ENCODE results near the gene ANKZF1.
A peak's percentile ranks its signal among the peaks of the same experiment; 100 is the strongest.

The ANKZF1 gene

GRCh38 chr2:219272995-219273394, 43.4 kb downstream of the ANKZF1 start:
- Mint-ChIP-seq H3K27me3 (no peaks in the 10 kb centered on the region), H3K4me1 (peaks cover 26% of the 10 kb centered on the region), H3K36me3 (ENCODE audit: low read depth) (no peaks in the 10 kb centered on the region)

GRCh38 chr2:219273937-219274336, 44.3 kb downstream of the ANKZF1 start:
- Mint-ChIP-seq H3K27ac (no peak overlapping the region), H3K9me3 (no peaks in the 10 kb centered on the region), H3K27me3 (no peaks in the 10 kb centered on the region), H3K4me1 (peaks cover 36% of the 10 kb centered on the region), H3K4me3 (no peak overlapping the region), H3K36me3 (ENCODE audit: low read depth) (no peaks in the 10 kb centered on the region)
- ATAC-seq (no peak), DNase-seq (no peak)

More at GRCh38 chr2:219272995-219273394, 43.4 kb downstream of the ANKZF1 start:
- ATAC-seq (peak; percentile 64), DNase-seq (no peak)
- H3K4me3 Mint-ChIP-seq, result no peak overlapping the region
- no peak overlapping the region for H3K27ac Mint-ChIP-seq
- H3K9me3 Mint-ChIP-seq, result no peaks in the 10 kb centered on the region

GRCh38 chr2:219274361-219274921, 44.8 kb downstream of the ANKZF1 start:
- Mint-ChIP-seq H3K27ac (no peak overlapping the region), H3K36me3 (ENCODE audit: low read depth) (no peaks in the 10 kb centered on the region), H3K4me3 (no peak overlapping the region), H3K9me3 (no peaks in the 10 kb centered on the region), H3K27me3 (no peaks in the 10 kb centered on the region), H3K4me1 (peaks cover 36% of the 10 kb centered on the region)
- ATAC-seq (no peak), DNase-seq (no peak)

- Mint-ChIP-seq H3K4me3 (peak overlapping the region; percentile 79), H3K9me3 (no peaks in the 10 kb centered on the region)
Observed at GRCh38 chr2:219277703-219278654, 48.4 kb downstream of the ANKZF1 start.

GRCh38 chr2:219278655-219279150, 49.1 kb downstream of the ANKZF1 start:
- no peaks in the 10 kb centered on the region for H3K27me3 Mint-ChIP-seq
- ATAC-seq, result no peak
- peak overlapping the region; percentile 86 for H3K27ac Mint-ChIP-seq
- H3K4me3 Mint-ChIP-seq, result peak overlapping the region; percentile 79
- peaks cover 12% of the 10 kb centered on the region for H3K36me3 Mint-ChIP-seq (ENCODE audit: low read depth)
- no peak for DNase-seq
- peaks cover 50% of the 10 kb centered on the region for H3K4me1 Mint-ChIP-seq
- no peaks in the 10 kb centered on the region for H3K9me3 Mint-ChIP-seq

More at GRCh38 chr2:219277703-219278654, 48.4 kb downstream of the ANKZF1 start:
- Mint-ChIP-seq H3K27ac (peak overlapping the region; percentile 86), H3K27me3 (no peaks in the 10 kb centered on the region), H3K4me1 (peaks cover 56% of the 10 kb centered on the region), H3K36me3 (ENCODE audit: low read depth) (peaks cover 11% of the 10 kb centered on the region)
- DNase-seq, result peak; percentile 82
- no peak for ATAC-seq

- ATAC-seq (peak; percentile 89), DNase-seq (peak; percentile 99)
- peaks cover 50% of the 10 kb centered on the region for H3K4me1 Mint-ChIP-seq
- H3K4me3 Mint-ChIP-seq, result peak within 1 kb of the TSS; percentile 90
- H3K27me3 Mint-ChIP-seq, result no peaks in the 10 kb centered on the region
- no peaks in the 10 kb centered on the region for H3K9me3 Mint-ChIP-seq
- peak within 1 kb of the TSS; percentile 86 for H3K27ac Mint-ChIP-seq
- peaks cover 12% of the 10 kb centered on the region for H3K36me3 Mint-ChIP-seq (ENCODE audit: low read depth)
Observed at GRCh38 chr2:219279151-219279915, 49.7 kb downstream of the ANKZF1 start, which contains the start of gene DNAJB2. Gene DNAJB2 (plus strand): TSS chr2:219279366. CDS start chr2:219279834, 468 bp downstream.

GRCh38 chr2:219279916-219280516, 50.4 kb downstream of the ANKZF1 start:
- no peak for DNase-seq
- no peak for ATAC-seq
- H3K27me3 Mint-ChIP-seq, result no peaks in the 10 kb centered on the region
- no peaks in the 10 kb centered on the region for H3K9me3 Mint-ChIP-seq
- peak overlapping the region; percentile 86 for H3K27ac Mint-ChIP-seq
- peaks cover 50% of the 10 kb centered on the region for H3K4me1 Mint-ChIP-seq
- H3K4me3 Mint-ChIP-seq, result peak overlapping the region; percentile 90
- H3K36me3 Mint-ChIP-seq (ENCODE audit: low read depth), result peaks cover 12% of the 10 kb centered on the region

GRCh38 chr2:219280651-219281050, 51.0 kb downstream of the ANKZF1 start:
- Mint-ChIP-seq H3K27me3 (no peaks in the 10 kb centered on the region), H3K27ac (peak overlapping the region; percentile 86), H3K9me3 (no peaks in the 10 kb centered on the region), H3K4me1 (peaks cover 50% of the 10 kb centered on the region), H3K4me3 (peak overlapping the region; percentile 90), H3K36me3 (ENCODE audit: low read depth) (peaks cover 12% of the 10 kb centered on the region)
- peak; percentile 27 for DNase-seq
- ATAC-seq, result no peak

GRCh38 chr2:219281588-219281987, 52.0 kb downstream of the ANKZF1 start:
- Mint-ChIP-seq H3K9me3 (no peaks in the 10 kb centered on the region), H3K36me3 (ENCODE audit: low read depth) (peaks cover 12% of the 10 kb centered on the region), H3K4me1 (peaks cover 50% of the 10 kb centered on the region), H3K27me3 (no peaks in the 10 kb centered on the region), H3K4me3 (peak overlapping the region; percentile 90), H3K27ac (no peak overlapping the region)
- no peak for DNase-seq
- ATAC-seq, result no peak

- H3K4me3 Mint-ChIP-seq, result no peak overlapping the region
- ATAC-seq, result no peak
- H3K27ac Mint-ChIP-seq, result no peak overlapping the region
- H3K36me3 Mint-ChIP-seq (ENCODE audit: low read depth), result peaks cover 12% of the 10 kb centered on the region
- H3K9me3 Mint-ChIP-seq, result no peaks in the 10 kb centered on the region
- H3K27me3 Mint-ChIP-seq, result no peaks in the 10 kb centered on the region
- peaks cover 44% of the 10 kb centered on the region for H3K4me1 Mint-ChIP-seq
- DNase-seq, result no peak
Observed at GRCh38 chr2:219282375-219282774, 52.8 kb downstream of the ANKZF1 start.

- no peaks in the 10 kb centered on the region for H3K27me3 Mint-ChIP-seq
- no peak for ATAC-seq
Observed at GRCh38 chr2:219282943-219283581, 53.5 kb downstream of the ANKZF1 start.

GRCh38 chr2:219284501-219285372, 55.1 kb downstream of the ANKZF1 start:
- Mint-ChIP-seq H3K4me3 (no peak overlapping the region), H3K9me3 (no peaks in the 10 kb centered on the region), H3K36me3 (ENCODE audit: low read depth) (peaks cover 12% of the 10 kb centered on the region), H3K27ac (no peak overlapping the region), H3K27me3 (no peaks in the 10 kb centered on the region), H3K4me1 (peaks cover 26% of the 10 kb centered on the region)
- DNase-seq (no peak), ATAC-seq (no peak)

More at GRCh38 chr2:219282943-219283581, 53.5 kb downstream of the ANKZF1 start:
- peaks cover 12% of the 10 kb centered on the region for H3K36me3 Mint-ChIP-seq (ENCODE audit: low read depth)
- peaks cover 37% of the 10 kb centered on the region for H3K4me1 Mint-ChIP-seq
- no peak overlapping the region for H3K27ac Mint-ChIP-seq
- H3K4me3 Mint-ChIP-seq, result no peak overlapping the region
- no peaks in the 10 kb centered on the region for H3K9me3 Mint-ChIP-seq
- no peak for DNase-seq

- DNase-seq, result no peak
- H3K4me3 Mint-ChIP-seq, result no peak overlapping the region
- no peaks in the 10 kb centered on the region for H3K9me3 Mint-ChIP-seq
- H3K27me3 Mint-ChIP-seq, result no peaks in the 10 kb centered on the region
- H3K27ac Mint-ChIP-seq, result no peak overlapping the region
- peaks cover 12% of the 10 kb centered on the region for H3K36me3 Mint-ChIP-seq (ENCODE audit: low read depth)
- H3K4me1 Mint-ChIP-seq, result peaks cover 20% of the 10 kb centered on the region
- ATAC-seq, result no peak
Observed at GRCh38 chr2:219285373-219285735, 55.7 kb downstream of the ANKZF1 start.
